Parathyroid adenoma (tissue), 2 donors: ENCODE data around the gene HIRA.

ENCODE experiments used
- H2AFZ ChIP-seq: fragments of 300-600 bp; sonication (generic); one replicate; pipeline ENCODE4 v1.7.0; 2017; ENCODE audit warnings: antibody characterized with exemption, mild to moderate bottlenecking
- H3K27ac ChIP-seq: fragments of 300-600 bp; sonication (generic); one replicate; pipeline ENCODE4 v1.7.0; 2017
- H3K27me3 ChIP-seq: fragments of 300-600 bp; sonication (generic); one replicate; pipeline ENCODE4 v1.7.0; 2017; ENCODE audit warnings: low read length; ENCODE audit not compliant: control insufficient read depth, insufficient read depth
- H3K36me3 ChIP-seq: fragments of 300-600 bp; sonication (generic); one replicate; pipeline ENCODE4 v1.7.0; 2017; ENCODE audit warnings: low read length; ENCODE audit not compliant: control insufficient read depth, insufficient read depth
- H3K4me1 ChIP-seq: fragments of 300-600 bp; sonication (generic); one replicate; pipeline ENCODE4 v1.7.0; 2017; ENCODE audit warnings: control low read depth
- H3K4me2 ChIP-seq: fragments of 300-600 bp; sonication (generic); one replicate; pipeline ENCODE4 v1.7.0; 2017; ENCODE audit warnings: low read length
- H3K4me3 ChIP-seq: fragments of 300-600 bp; sonication (generic); one replicate; pipeline ENCODE4 v1.7.0; 2017; ENCODE audit warnings: low read depth, low read length
- H3K79me2 ChIP-seq: fragments of 300-600 bp; sonication (generic); one replicate; pipeline ENCODE4 v1.7.0; 2017; ENCODE audit warnings: control low read depth
- H3K9ac ChIP-seq: fragments of 300-600 bp; sonication (generic); one replicate; pipeline ENCODE4 v1.7.0; 2017; ENCODE audit warnings: mild to moderate bottlenecking
- H3K9me3 ChIP-seq: fragments of 300-600 bp; sonication (generic); one replicate; pipeline ENCODE4 v1.7.0; 2017; ENCODE audit warnings: low read length; ENCODE audit not compliant: control insufficient read depth
- CTCF ChIP-seq: fragments of 300-600 bp; sonication (generic); IDR thresholded peaks from one replicate; pipeline ENCODE4 v1.7.0; 2017; ENCODE audit warnings: antibody characterized with exemption, mild to moderate bottlenecking
- donor health status: primary hyperparathyroidism.

Gene HIRA

DNA sequence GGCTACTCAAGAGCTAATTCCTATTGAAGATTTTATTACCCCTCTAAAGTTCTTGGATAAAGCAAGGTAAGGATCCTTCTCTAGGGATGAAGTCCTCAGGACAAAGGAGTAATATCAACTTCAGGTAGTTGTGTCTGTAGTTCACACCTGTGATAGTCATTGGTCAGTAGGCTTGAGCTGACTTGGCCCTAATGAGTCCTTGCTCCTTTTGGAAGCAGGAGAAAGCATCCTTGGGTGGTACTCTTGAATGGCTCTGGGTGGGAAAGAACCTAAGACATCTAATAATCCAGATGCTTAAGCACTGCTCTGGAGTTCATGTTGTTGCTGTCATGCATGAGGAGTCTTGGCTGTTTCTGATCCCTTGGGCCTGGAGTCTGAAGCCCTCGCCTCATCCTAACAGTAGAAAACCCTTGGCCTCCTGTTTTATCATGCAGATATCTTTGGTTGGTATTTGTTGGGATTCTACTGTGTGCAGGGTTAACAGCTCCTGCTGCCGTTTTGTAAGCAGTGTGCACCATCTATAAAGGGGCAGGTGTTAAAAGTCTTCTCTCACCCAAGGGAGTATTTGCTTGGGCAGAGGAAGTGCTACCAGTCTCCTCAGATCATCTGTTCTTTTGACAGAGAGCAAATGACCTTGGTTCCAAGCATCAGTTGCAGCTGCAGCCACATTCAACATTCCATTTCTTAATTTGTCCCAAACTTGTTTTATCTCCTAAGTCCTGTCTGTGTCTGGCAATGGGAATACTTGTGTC is 3.5 kb upstream of the HIRA start:
- Histone ChIP-seq H3K9me3 (no peaks in the 10 kb centered on the region), H2AFZ (no peak overlapping the region), H3K9ac (no peak overlapping the region), H3K27ac (no peak overlapping the region), H3K4me3 (no peak overlapping the region), H3K4me1 (no peaks in the 10 kb centered on the region), H3K27me3 (no peaks in the 10 kb centered on the region), H3K79me2 (peaks cover 12% of the 10 kb centered on the region), H3K4me2 (no peak overlapping the region), H3K36me3 (no peaks in the 10 kb centered on the region)
- no peak for TF ChIP-seq CTCF

DNA sequence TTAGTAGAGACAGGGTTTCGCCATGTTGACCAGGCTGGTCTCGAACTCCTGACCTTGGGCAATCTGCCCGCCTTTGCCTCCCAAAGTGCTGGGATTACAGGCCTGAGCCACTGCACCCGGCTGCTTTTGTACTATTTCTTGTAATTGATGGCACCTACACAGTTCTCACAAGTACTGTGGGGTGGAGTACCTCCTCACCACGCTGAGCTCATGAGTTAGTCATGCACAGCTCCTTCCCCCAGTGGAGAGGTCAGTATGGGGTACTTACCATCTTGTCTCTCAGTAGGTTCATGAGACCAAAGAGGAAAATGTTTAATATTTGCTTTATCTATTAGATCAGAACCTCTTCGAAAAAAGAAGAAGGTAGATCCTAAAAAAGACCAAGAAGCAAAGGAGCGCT is 2.9 kb upstream of the HIRA start:
- H3K9ac ChIP-seq, result no peak overlapping the region
- H3K79me2 ChIP-seq, result peaks cover 15% of the 10 kb centered on the region
- no peak overlapping the region for H2AFZ ChIP-seq
- H3K27ac ChIP-seq, result no peak overlapping the region
- no peak overlapping the region for H3K4me3 ChIP-seq
- no peak overlapping the region for H3K4me2 ChIP-seq
- H3K27me3 ChIP-seq, result no peaks in the 10 kb centered on the region
- H3K4me1 ChIP-seq, result no peaks in the 10 kb centered on the region
- H3K9me3 ChIP-seq, result no peaks in the 10 kb centered on the region
- no peak for TF ChIP-seq CTCF
- H3K36me3 ChIP-seq, result no peaks in the 10 kb centered on the region

- H3K27ac ChIP-seq, result peak within 1 kb of the TSS; percentile 95
- H3K4me3 ChIP-seq, result peak within 1 kb of the TSS; percentile 98
- no peaks in the 10 kb centered on the region for H3K27me3 ChIP-seq
- H3K4me2 ChIP-seq, result peak within 1 kb of the TSS; percentile 100
- H3K9ac ChIP-seq, result peak within 1 kb of the TSS; percentile 31
- peaks cover 17% of the 10 kb centered on the region for H3K79me2 ChIP-seq
- H3K36me3 ChIP-seq, result no peaks in the 10 kb centered on the region
- peak within 1 kb of the TSS; percentile 94 for H2AFZ ChIP-seq
- TF ChIP-seq CTCF, result peak; percentile 9
- no peaks in the 10 kb centered on the region for H3K4me1 ChIP-seq
- H3K9me3 ChIP-seq, result no peaks in the 10 kb centered on the region
These were observed 759 bp upstream of the HIRA start, which contains the start of gene MRPL40 for GRCh38 chr22:19432133-19432851. Gene MRPL40, plus strand, starts transcription at chr22:19432545. Its CDS starts 10 bp downstream, at chr22:19432555.

DNA sequence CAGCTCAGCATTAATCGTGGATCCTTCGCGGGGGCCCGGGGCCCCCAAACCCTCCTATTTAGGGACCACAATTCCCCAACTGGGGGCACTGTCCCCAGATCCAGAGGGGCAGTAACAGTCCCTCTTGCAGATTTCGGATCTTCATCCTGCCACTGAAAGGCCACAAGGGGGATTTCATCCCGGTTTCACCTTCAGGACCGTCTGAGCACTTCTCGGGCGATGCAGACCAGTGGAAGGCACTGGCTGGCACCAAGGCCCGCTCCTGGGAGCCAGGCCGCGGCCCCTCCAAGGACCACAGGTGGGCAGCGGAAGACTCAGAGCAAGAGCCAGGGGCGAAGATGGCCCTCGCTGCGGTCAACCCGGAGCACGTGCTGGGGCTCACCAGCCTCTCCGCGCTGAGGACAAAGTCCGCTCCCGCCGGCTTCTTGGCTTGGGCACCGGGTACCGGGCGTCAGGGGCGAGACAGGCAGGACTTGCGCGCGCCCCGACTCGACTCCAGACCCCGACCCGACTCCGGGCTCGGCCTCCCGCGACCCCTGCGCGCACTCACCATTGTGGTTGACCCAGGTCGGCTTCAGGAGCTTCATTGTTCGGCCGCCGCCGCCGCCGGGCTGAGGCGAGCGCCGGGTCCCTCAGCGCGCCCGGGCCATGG is 517 bp downstream of the HIRA start:
- Histone ChIP-seq H3K79me2 (peaks cover 19% of the 10 kb centered on the region), H3K4me1 (no peaks in the 10 kb centered on the region), H3K27ac (peak overlapping the region; percentile 15), H3K27me3 (no peaks in the 10 kb centered on the region), H3K4me3 (peak overlapping the region; percentile 76), H3K9me3 (no peaks in the 10 kb centered on the region), H3K4me2 (peak overlapping the region; percentile 95), H3K36me3 (no peaks in the 10 kb centered on the region), H2AFZ (peak overlapping the region; percentile 33), H3K9ac (peak overlapping the region; percentile 28)
- TF ChIP-seq CTCF, result no peak
